MM.1S (cell line): ENCODE data around the gene EIF4B.

Experiments used
- EZH2phosphoT487 ChIP-seq: fragments of 300-600 bp; sonication (generic); IDR thresholded peaks from 2 replicates; pipeline ENCODE4 v1.6.1; 2018; ENCODE audit warnings: antibody characterized with exemption, low read length
- TF ChIP-seq, protein P1 (sequence below): fragments of 300-600 bp; sonication (generic); IDR thresholded peaks from 2 replicates; pipeline ENCODE4 v1.5.1; 2016; ENCODE audit warnings: antibody characterized with exemption, low read length, mixed read lengths

DNA sequence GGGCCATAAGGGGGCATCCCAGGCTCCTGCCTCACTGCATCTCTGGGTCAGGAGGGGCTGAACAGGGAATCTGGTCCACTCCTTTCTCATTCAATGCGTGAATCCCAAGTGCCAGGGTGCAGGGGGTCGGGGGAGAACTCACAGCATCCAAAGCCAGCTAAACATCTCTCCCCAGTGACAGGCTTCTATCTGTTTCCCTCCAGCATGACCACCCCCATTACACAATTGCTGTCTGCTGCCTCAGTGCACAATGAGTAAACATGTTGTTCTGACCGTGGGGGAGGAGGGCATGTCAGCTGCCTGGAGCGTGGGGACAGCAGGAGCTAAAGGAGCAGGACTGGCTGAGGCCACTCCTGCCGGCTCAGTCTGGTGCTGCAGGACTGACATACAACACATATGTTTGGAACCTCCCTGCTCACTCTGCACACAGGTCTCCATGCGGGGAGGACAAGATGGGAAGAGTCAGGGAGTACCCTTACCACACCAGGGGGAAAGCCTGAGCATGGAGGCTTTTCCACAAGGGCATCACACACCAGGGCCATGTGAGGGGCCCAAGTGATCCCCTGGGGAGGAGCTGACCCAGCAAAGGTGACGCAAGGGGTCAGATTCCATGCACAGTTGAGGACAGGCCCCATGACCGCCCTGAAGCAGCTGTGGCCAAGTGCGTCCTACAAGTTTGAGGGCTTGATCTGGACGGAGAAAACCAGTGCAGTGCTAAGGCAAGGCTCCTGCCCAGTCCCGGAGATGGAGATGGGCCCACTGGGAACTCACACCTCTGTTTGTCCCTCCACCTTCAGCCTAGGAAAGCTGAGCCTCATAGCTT is 45.0 kb downstream of the EIF4B start:
- TF ChIP-seq, protein P1, sequence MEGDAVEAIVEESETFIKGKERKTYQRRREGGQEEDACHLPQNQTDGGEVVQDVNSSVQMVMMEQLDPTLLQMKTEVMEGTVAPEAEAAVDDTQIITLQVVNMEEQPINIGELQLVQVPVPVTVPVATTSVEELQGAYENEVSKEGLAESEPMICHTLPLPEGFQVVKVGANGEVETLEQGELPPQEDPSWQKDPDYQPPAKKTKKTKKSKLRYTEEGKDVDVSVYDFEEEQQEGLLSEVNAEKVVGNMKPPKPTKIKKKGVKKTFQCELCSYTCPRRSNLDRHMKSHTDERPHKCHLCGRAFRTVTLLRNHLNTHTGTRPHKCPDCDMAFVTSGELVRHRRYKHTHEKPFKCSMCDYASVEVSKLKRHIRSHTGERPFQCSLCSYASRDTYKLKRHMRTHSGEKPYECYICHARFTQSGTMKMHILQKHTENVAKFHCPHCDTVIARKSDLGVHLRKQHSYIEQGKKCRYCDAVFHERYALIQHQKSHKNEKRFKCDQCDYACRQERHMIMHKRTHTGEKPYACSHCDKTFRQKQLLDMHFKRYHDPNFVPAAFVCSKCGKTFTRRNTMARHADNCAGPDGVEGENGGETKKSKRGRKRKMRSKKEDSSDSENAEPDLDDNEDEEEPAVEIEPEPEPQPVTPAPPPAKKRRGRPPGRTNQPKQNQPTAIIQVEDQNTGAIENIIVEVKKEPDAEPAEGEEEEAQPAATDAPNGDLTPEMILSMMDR = no peak
- no peak for TF ChIP-seq EZH2phosphoT487
